Cardiac fibroblast (primary cell): Measurements from ENCODE around the gene ZNF519.

ENCODE experiments used
- DNase-seq, 2 donors: peaks; one replicate each; pipeline versions ENCODE4 v3.0.0 to v3.0.0-alpha.2; 2010; ENCODE audit warnings: low read depth in 2 of 2
- H3K4me3 ChIP-seq, 2 donors: replicated peaks in 1 of 2; 1 replicate in 1 of 2; 2 replicates in 1 of 2; pipeline ENCODE4 v1.5.1; 2011; ENCODE audit warnings: low read depth in 2 of 2, low read length in 2 of 2, mild to moderate bottlenecking in 2 of 2, moderate library complexity in 1 of 2
- CTCF ChIP-seq: IDR thresholded peaks from one replicate; pipeline ENCODE4 v1.5.1; 2011; ENCODE audit warnings: low read depth, mild to moderate bottlenecking, low read length, inconsistent platforms

Gene ZNF519

GRCh38 chr18:14104201-14104600 lies 28.0 kb downstream of the ZNF519 start:
- H3K4me3 ChIP-seq, result no peak overlapping the region
- no peak for DNase-seq
- TF ChIP-seq CTCF, result no peak

GRCh38 chr18:14100503-14101286 lies 31.5 kb downstream of the ZNF519 start:
- no peak for DNase-seq
- TF ChIP-seq CTCF, result no peak
- H3K4me3 ChIP-seq, result no peak overlapping the region

- no peak for TF ChIP-seq CTCF
- peak in 1 of 2 donors; percentile 12 for DNase-seq
- no peak overlapping the region for H3K4me3 ChIP-seq
Measured at GRCh38 chr18:14098428-14098827, 33.8 kb downstream of the ZNF519 start.

- no peak overlapping the region for H3K4me3 ChIP-seq
- no peak for TF ChIP-seq CTCF
- DNase-seq, result no peak
Measured at GRCh38 chr18:14097761-14098160, 34.5 kb downstream of the ZNF519 start.

- TF ChIP-seq CTCF, result no peak
- H3K4me3 ChIP-seq, result no peak overlapping the region
- DNase-seq, result no peak
Measured at GRCh38 chr18:14093307-14093915, 38.8 kb downstream of the ZNF519 start.

GRCh38 chr18:14092625-14093306 lies 39.5 kb downstream of the ZNF519 start:
- DNase-seq, result no peak
- H3K4me3 ChIP-seq, result no peak overlapping the region

More at GRCh38 chr18:14092625-14093306, 39.5 kb downstream of the ZNF519 start:
- no peak for TF ChIP-seq CTCF
